CD4-positive, alpha-beta T cell treated with Interleukin-6 at 100 ng/mL for 8 hours (primary cell): ENCODE measurements around the gene GRIN2A.

Experiments used
- DNase-seq: peaks from one replicate; pipeline ENCODE4 v3.0.0-alpha.2; 2020; ENCODE audit warnings: mixed read lengths, low spot score

GRIN2A gene

DNA sequence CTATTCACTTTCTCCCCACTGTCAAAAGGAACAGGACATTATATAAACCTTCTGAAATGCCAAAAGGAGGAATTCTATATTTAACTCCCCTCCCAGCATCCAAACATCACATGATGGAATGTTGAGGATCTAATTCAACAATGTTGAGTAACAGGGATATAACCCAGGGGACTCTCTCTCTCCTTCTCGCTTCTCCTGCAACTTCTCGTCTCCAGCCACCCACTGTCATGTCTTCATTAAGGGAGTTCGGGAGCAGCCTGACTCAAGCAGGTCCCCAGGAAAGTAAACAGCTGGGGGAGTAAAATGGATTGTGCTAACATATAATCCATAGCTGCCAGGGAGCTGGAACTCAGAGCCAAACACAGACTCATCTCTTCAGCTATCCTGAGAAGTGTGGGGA is 51.7 kb downstream of the GRIN2A start:
- DNase-seq = no peak

DNA sequence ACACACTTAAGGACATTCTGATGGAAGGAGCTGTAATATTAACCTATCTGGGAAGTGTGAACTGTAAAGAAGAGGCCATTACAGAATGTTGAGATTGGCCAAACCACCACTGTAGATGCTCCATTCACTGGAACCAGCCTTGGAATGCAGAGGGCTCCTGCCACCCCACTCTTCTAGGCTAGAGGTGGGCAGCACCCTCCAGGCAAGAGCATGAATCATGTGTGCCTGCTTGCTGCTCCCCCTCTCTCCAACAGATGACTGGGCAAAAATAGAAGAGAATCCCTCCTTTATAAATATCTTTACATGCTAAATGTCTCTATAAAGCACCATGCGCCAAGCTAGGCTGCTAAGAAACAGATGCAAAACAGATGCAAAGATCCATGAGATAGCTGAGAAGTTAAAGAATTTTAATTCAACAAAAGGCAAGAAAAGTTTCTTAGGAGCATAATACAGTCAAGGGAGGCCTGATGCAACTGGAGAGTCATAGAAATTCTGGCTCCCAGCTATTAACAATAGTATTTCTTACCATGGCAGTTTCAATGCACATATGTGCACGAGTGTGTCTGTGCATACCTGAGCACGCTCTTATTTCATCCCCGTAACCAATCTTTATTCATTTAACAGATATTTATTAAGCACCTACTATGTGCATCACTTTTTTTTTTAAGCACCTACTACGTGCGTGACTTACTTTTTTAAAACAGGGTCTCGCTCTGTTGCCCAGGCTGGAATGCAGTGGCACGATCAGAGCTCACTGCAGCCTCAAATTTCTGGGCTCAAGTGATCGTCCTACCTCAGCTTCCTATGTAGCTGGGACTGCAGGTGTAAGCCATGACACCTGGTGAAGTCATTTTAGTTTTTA is 53.6 kb downstream of the GRIN2A start:
- no peak for DNase-seq

GRCh38 chr16:10126686-10127085 is 55.5 kb downstream of the GRIN2A start:
- DNase-seq = no peak

GRCh38 chr16:10123141-10123540 is 59.1 kb downstream of the GRIN2A start:
- DNase-seq = no peak

GRCh38 chr16:10122546-10122945 is 59.7 kb downstream of the GRIN2A start:
- no peak for DNase-seq

GRCh38 chr16:10121897-10122425 is 60.3 kb downstream of the GRIN2A start:
- no peak for DNase-seq

GRCh38 chr16:10121491-10121890 is 60.7 kb downstream of the GRIN2A start:
- no peak for DNase-seq

- no peak for DNase-seq
Measured at GRCh38 chr16:10120953-10121352, 61.3 kb downstream of the GRIN2A start.

- no peak for DNase-seq
Measured at GRCh38 chr16:10114409-10114808, 67.8 kb downstream of the GRIN2A start.

DNA sequence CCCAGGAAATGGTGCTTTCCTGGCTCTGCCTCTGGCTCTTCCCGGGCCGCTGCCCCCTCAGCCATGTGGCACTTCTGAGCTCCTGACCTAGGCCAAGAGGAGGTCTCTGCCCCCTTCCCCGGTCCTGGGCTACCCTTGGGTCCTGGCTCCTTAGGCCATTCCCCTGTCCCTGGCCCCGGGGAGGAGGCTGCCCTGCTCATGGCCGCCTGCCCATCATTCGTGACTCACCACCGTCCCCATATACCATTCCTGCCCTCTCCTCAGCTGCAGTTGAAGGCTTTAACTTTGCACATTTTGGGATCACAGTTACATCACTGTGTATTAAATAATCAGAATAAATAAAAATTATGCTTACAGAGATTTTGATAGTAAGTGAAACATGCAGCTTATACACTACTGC is 69.0 kb downstream of the GRIN2A start:
- no peak for DNase-seq

DNA sequence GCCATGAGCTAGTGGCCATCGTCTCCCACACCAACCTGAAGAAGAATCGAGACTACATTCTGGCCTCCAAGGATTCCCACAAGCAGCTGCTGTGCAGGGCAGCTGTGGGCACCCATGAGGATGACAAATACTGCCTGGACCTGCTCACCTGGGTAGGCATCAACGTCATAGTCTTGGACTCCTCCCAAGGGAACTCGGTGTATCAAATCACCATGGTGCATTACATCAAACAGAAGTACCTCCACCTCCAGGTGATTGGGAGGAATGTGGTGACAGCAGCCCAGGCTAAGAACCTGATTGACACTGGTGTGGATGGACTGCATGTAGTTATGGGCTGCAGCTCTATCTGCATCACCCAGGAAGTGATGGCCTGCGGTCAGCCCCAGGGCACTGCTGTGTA is 70.2 kb downstream of the GRIN2A start:
- DNase-seq = no peak

GRCh38 chr16:10111156-10111761 is 71.0 kb downstream of the GRIN2A start:
- no peak for DNase-seq

- DNase-seq = no peak
Measured at GRCh38 chr16:10110552-10110951, 71.7 kb downstream of the GRIN2A start.

DNA sequence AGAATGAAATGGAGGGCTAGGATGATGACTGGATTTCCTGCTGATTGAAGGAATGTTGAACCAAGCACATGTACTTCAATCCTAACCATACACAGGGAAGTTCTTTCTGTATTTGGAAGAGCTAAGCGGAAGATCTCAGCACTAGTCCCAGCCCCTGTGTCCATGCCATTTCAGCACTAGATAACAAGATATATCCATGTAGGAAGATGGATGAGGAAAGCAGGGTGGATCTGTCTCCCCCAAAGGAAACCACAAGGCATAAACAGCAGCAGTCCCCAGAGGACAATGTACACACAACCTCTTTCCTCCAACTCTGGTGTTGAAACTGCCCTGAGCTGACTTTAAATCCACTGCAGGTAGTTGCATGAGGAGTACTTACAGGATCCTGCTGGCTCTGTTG is 75.1 kb downstream of the GRIN2A start:
- no peak for DNase-seq

- no peak for DNase-seq
Measured at GRCh38 chr16:10103700-10104099, 78.5 kb downstream of the GRIN2A start.

- DNase-seq = no peak
Measured at GRCh38 chr16:10103118-10103517, 79.1 kb downstream of the GRIN2A start.

GRCh38 chr16:10100829-10101228 is 81.4 kb downstream of the GRIN2A start:
- DNase-seq = no peak

GRCh38 chr16:10098991-10099390 is 83.2 kb downstream of the GRIN2A start:
- DNase-seq = no peak

DNA sequence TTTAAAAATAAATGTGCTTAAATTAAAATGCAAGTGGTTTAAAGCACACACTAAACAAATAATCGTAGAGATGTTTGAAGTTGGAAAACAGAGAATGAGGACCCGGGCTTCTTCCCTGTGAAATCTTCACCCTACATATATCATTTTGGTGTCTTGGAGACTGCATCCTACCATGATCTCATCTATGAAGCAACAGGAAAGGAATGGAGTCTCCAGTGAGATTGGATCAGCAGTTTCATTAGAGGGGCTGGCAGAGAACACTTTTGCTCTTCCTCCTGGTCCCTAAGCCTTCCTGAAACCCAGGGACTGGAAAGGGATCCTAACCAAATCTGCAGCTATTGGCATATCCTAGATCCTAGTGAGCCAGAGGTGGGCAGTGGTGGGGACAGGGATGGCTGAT is 85.0 kb downstream of the GRIN2A start:
- DNase-seq = no peak

DNA sequence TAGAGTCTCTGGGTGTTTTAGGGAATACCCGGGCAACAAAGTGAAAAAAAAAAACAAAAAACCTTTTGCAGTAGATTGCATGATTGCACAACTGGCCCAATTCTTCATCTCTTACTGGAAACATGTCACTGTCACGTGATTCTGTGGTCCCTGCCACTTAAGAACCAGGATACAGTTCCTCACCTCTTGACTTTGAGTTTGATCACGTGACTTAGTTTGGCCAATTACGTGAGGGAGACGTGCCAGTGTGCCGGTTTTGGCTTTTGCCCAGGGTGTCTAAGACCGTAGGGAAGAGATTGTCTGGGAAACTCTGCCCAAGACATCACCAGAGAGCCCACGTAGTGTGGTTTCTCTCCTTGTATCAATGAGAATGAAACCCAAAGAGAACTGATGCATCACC is 88.7 kb downstream of the GRIN2A start:
- DNase-seq = no peak

DNA sequence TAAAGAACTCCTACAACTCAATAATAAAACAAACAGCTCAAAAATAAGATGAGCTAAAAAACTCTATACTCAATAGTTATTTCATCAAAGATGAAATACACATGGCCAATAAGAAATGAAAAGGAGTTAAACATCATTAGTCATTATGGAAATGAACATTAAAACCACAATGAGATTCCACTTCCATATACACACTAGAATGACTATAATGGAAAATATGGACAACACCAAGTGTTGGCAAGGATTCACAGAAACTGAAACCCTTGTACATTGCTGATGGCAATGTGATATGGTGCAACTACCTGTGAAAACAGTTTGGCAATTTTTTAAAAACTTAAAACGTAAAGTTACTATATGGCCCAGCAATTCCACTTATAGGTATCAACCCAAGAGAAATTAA is 91.4 kb downstream of the GRIN2A start:
- no peak for DNase-seq

DNA sequence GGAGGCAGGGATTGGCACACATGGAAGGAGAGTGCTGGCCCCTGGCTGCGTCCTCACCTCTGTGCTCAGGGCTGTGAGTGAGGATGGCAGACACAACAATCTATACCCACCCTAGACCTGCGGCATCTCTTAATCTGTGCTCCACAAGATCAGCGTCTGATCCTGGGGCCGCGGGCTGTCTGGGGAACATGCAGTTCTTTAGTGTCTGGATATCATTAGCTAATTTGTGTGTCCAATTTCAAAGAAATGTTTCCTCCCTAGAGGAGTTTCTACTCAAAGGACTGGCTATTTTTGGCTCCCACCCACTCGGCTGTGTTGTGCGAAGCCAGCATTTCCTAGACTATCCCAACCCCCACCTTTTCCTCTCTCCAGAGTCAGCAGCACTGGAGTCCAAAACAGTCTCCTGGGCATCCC is 93.8 kb downstream of the GRIN2A start:
- no peak for DNase-seq

- no peak for DNase-seq
Measured at GRCh38 chr16:10087151-10087550, 95.1 kb downstream of the GRIN2A start.

GRCh38 chr16:10086620-10087019 is 95.6 kb downstream of the GRIN2A start:
- no peak for DNase-seq
